HUES6 (cell line): ENCODE results near the gene PLXNA4.

Experiments
- H3K27ac ChIP-seq: 2 replicates; pipeline ENCODE4 v1.7.0; 2013; ENCODE audit warnings: low read depth, mild to moderate bottlenecking, low read length, inconsistent platforms
- H3K27me3 ChIP-seq: 2 replicates; pipeline ENCODE4 v1.6.1; 2013; ENCODE audit warnings: low read length; ENCODE audit not compliant: control insufficient read depth, insufficient read depth
- H3K36me3 ChIP-seq: 2 replicates; pipeline ENCODE4 v1.6.1; 2013; ENCODE audit warnings: low read length; ENCODE audit not compliant: control insufficient read depth, insufficient read depth
- H3K4me1 ChIP-seq: 2 replicates; pipeline ENCODE4 v1.6.1; 2013; ENCODE audit warnings: low read length; ENCODE audit not compliant: control insufficient read depth, insufficient read depth
- H3K4me3 ChIP-seq: 2 replicates; pipeline ENCODE4 v1.5.1; 2013; ENCODE audit warnings: low read depth, low read length
- H3K9ac ChIP-seq: one replicate; pipeline ENCODE4 v1.6.1; 2013; ENCODE audit warnings: mild to moderate bottlenecking, low read length
- H3K9me3 ChIP-seq: 2 replicates; pipeline ENCODE4 v1.6.1; 2013; ENCODE audit warnings: low read depth, low read length; ENCODE audit not compliant: control insufficient read depth, insufficient read depth

The PLXNA4 gene

GRCh38 chr7:132200141-132200540 is 376.1 kb downstream of the PLXNA4 start:
- Histone ChIP-seq H3K36me3 (no peaks in the 10 kb centered on the region), H3K27ac (no peak overlapping the region), H3K9me3 (no peaks in the 10 kb centered on the region), H3K4me3 (no peak overlapping the region), H3K9ac (no peak overlapping the region), H3K27me3 (no peaks in the 10 kb centered on the region), H3K4me1 (peaks cover 5% of the 10 kb centered on the region; the same call in 1 of the 2 replicates)

- H3K4me3 ChIP-seq, result no peak overlapping the region
- H3K27ac ChIP-seq, result no peak overlapping the region
- H3K4me1 ChIP-seq, result peaks cover 5% of the 10 kb centered on the region; the same call in 1 of the 2 replicates
- no peaks in the 10 kb centered on the region for H3K36me3 ChIP-seq
- no peaks in the 10 kb centered on the region for H3K9me3 ChIP-seq
- no peaks in the 10 kb centered on the region for H3K27me3 ChIP-seq
- no peak overlapping the region for H3K9ac ChIP-seq
Measured at GRCh38 chr7:132199626-132200025, 376.6 kb downstream of the PLXNA4 start.

DNA sequence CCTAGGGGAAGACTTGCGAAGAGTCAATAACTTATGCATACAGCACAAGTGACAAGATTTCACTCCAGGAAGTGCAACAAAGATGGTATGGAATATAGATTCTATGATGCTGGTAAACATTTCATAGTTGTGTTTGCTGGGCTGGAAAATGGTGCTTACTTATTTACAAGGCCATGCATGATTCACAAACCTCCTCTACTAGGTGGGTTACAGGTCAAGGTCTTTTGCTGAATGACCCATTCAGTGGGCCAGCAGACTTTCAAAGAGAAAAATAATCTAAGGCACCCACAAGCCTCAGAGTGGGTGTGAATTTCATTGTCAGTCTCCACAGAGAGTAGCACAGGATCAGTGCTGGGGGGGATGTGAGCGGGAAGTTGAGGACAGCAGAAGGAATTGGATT is 378.5 kb downstream of the PLXNA4 start:
- H3K36me3 ChIP-seq, result no peaks in the 10 kb centered on the region
- 0 out of 2 replicates have a peak, but pooled peaks cover 2% of the 10 kb centered on the region for H3K4me1 ChIP-seq
- no peaks in the 10 kb centered on the region for H3K27me3 ChIP-seq
- H3K4me3 ChIP-seq, result no peak overlapping the region
- no peak overlapping the region for H3K27ac ChIP-seq
- H3K9me3 ChIP-seq, result no peaks in the 10 kb centered on the region
- no peak overlapping the region for H3K9ac ChIP-seq

GRCh38 chr7:132193898-132194297 is 382.4 kb downstream of the PLXNA4 start:
- Histone ChIP-seq H3K4me1 (peaks cover 19% of the 10 kb centered on the region), H3K9me3 (no peaks in the 10 kb centered on the region), H3K4me3 (no peak overlapping the region), H3K27me3 (no peaks in the 10 kb centered on the region), H3K9ac (no peak overlapping the region), H3K27ac (no peak overlapping the region), H3K36me3 (no peaks in the 10 kb centered on the region)

- Histone ChIP-seq H3K36me3 (no peaks in the 10 kb centered on the region), H3K27ac (no peak overlapping the region), H3K9ac (no peak overlapping the region), H3K4me1 (peaks cover 25% of the 10 kb centered on the region), H3K4me3 (no peak overlapping the region), H3K27me3 (no peaks in the 10 kb centered on the region), H3K9me3 (no peaks in the 10 kb centered on the region)
Measured at GRCh38 chr7:132192809-132193208, 383.5 kb downstream of the PLXNA4 start.

GRCh38 chr7:132191418-132191817 is 384.9 kb downstream of the PLXNA4 start:
- no peaks in the 10 kb centered on the region for H3K27me3 ChIP-seq
- no peak overlapping the region for H3K9ac ChIP-seq

DNA sequence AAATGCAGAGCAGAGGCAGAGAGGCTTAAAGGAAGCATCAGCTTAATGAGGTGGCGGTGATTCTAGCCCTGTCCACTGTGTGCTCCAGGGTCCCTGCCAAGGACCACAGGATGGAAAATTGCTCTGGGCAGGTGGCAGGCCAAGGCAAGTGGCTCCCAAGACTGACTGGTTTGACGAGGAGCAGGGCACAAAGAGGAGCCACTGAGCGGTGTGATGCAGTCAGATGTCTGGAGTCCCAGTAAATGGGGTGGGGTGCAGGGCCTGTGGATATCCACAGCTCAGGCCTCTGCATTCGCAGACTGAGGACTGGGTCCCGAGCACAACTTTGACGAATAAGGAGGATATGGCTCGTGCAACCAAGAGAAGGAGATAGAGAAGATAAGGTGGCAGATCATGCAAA is 385.6 kb downstream of the PLXNA4 start:
- Histone ChIP-seq H3K36me3 (no peaks in the 10 kb centered on the region), H3K27me3 (no peaks in the 10 kb centered on the region), H3K27ac (no peak overlapping the region), H3K9ac (no peak overlapping the region), H3K4me1 (peaks cover 25% of the 10 kb centered on the region), H3K9me3 (peaks cover 17% of the 10 kb centered on the region), H3K4me3 (no peak overlapping the region)

More at GRCh38 chr7:132191418-132191817, 384.9 kb downstream of the PLXNA4 start:
- no peak overlapping the region for H3K4me3 ChIP-seq
- H3K4me1 ChIP-seq, result peaks cover 25% of the 10 kb centered on the region
- peaks cover 12% of the 10 kb centered on the region for H3K9me3 ChIP-seq
- H3K27ac ChIP-seq, result no peak overlapping the region
- H3K36me3 ChIP-seq, result no peaks in the 10 kb centered on the region

- no peaks in the 10 kb centered on the region for H3K36me3 ChIP-seq
- H3K9ac ChIP-seq, result no peak overlapping the region
- peaks cover 17% of the 10 kb centered on the region for H3K9me3 ChIP-seq
- peaks cover 25% of the 10 kb centered on the region for H3K4me1 ChIP-seq
- no peak overlapping the region for H3K27ac ChIP-seq
- no peaks in the 10 kb centered on the region for H3K27me3 ChIP-seq
- H3K4me3 ChIP-seq, result no peak overlapping the region
Measured at GRCh38 chr7:132189881-132190280, 386.4 kb downstream of the PLXNA4 start.

DNA sequence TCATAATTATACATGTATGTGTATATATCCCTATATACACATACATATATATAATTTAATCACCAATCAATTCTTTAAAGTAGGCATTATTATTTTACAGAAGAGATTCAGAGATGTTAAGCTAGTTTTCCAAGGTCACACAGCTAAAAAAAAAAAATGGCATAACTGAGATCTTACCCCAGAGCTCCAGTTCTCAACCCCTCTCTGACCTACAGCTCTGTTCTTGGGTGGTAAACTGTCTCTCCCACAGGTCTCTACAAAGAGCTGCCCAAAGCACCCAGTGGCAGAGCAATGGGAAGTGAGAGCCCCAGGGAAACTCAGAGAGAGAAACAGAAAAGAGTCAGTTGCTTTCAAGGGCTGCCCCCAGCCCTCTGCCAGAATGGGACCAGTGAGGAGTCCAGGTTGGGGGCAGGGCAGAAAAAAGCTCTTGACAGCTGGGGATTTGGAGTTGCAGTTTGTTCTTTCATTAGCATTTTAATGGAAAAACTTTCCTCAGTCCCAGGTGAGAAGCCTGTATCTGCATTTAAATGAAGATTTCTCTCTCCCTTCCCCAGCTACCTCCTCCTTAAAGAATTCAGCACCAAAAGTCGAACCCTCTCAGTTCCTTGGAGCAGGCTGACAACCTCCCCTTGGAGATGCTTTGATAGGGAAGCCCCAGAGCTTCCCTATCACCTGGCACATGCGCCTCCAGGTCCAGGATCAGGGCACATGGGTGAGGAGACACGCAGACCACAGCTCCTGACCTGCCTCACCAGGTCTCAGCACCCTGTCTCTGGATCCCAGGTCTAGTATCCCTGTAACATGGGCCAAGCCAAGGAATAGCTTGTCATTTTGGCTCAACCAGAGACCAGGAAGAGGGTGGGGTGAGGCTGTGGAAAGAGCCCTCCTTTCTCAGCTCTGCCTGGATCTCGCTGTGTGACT is 388.1 kb downstream of the PLXNA4 start:
- no peaks in the 10 kb centered on the region for H3K27me3 ChIP-seq
- H3K36me3 ChIP-seq, result no peaks in the 10 kb centered on the region
- H3K4me1 ChIP-seq, result peaks cover 37% of the 10 kb centered on the region
- peak overlapping the region; percentile 36 for H3K9ac ChIP-seq
- peak overlapping the region; percentile 36 for H3K4me3 ChIP-seq
- peaks cover 17% of the 10 kb centered on the region for H3K9me3 ChIP-seq
- peak overlapping the region; percentile 3; the same call in 1 of the 2 replicates for H3K27ac ChIP-seq

DNA sequence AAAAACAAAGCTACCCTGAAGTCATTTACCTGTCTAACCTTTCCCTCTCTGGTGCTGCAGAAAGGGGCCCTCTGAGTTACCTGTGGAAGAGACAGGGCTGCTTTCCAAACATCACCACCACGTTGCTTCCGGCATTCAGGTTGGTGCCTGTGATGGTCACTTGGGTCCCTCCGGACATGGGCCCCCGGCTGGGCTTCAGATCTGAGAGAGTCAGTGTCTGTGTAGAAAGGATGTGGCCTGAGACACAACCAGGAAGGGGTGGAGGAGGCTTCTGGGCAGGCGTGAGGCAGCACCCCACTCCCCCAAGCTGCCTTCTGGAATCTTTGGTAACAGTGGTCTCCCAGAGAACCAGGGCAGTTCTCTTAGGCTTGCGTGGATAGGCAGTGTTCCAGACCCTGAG is 388.9 kb downstream of the PLXNA4 start:
- peaks cover 37% of the 10 kb centered on the region for H3K4me1 ChIP-seq
- no peaks in the 10 kb centered on the region for H3K36me3 ChIP-seq

DNA sequence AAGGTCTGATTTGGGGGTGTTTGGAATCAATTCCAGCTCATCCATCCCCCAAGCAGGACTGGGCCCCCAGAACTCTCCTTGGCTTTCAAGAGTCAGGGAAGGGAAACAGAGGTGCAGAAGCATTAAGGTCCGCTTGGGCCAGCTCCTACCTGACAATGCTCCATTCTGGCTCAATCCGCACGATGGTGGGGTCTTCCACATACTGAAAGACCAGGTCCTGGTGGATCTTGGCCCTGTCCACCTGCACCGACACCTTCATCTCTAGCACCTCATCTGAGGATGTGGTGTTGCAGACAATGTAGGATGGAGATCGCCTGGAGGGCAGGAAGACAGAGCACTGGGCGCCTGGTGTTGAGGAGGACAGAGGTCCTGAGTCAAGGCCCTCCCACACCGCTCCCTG is 391.1 kb downstream of the PLXNA4 start:
- Histone ChIP-seq H3K4me1 (peaks cover 31% of the 10 kb centered on the region), H3K4me3 (no peak overlapping the region), H3K9ac (no peak overlapping the region), H3K9me3 (peaks cover 17% of the 10 kb centered on the region), H3K27ac (no peak overlapping the region), H3K36me3 (no peaks in the 10 kb centered on the region), H3K27me3 (no peaks in the 10 kb centered on the region)

More for the DNA sequence above, 388.9 kb downstream of the PLXNA4 start:
- Histone ChIP-seq H3K4me3 (no peak overlapping the region), H3K27me3 (no peaks in the 10 kb centered on the region), H3K9ac (no peak overlapping the region), H3K9me3 (peaks cover 17% of the 10 kb centered on the region), H3K27ac (no peak overlapping the region)
